ENCODE results near the gene CHCHD5.
A peak's percentile ranks its signal among the peaks of the same experiment; 100 is the strongest.

Gene CHCHD5

DNA sequence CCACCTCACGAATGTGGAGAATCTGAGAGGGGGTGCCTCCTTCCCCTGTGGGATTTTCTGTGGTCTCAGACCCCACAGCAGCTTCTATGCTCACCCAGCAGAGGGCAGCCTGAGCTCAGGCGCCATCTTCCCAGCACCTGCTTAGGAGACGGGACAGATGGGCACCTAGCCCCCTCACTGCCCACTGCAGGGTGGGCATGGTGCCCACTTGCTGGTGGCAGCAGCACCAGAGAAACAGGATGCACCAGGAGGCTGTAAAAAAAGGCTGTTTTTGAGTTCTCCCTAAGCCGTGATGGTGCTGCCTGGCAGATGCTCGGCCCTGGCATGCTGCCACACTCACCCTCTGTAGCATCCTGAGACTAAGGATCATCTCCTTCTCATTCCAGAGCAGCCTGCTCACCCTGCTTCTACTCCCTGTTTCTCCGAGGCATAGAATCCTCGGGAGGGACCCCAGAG lies 42.2 kb downstream of the CHCHD5 start:
- peak; percentile 74 for DNase-seq

DNA sequence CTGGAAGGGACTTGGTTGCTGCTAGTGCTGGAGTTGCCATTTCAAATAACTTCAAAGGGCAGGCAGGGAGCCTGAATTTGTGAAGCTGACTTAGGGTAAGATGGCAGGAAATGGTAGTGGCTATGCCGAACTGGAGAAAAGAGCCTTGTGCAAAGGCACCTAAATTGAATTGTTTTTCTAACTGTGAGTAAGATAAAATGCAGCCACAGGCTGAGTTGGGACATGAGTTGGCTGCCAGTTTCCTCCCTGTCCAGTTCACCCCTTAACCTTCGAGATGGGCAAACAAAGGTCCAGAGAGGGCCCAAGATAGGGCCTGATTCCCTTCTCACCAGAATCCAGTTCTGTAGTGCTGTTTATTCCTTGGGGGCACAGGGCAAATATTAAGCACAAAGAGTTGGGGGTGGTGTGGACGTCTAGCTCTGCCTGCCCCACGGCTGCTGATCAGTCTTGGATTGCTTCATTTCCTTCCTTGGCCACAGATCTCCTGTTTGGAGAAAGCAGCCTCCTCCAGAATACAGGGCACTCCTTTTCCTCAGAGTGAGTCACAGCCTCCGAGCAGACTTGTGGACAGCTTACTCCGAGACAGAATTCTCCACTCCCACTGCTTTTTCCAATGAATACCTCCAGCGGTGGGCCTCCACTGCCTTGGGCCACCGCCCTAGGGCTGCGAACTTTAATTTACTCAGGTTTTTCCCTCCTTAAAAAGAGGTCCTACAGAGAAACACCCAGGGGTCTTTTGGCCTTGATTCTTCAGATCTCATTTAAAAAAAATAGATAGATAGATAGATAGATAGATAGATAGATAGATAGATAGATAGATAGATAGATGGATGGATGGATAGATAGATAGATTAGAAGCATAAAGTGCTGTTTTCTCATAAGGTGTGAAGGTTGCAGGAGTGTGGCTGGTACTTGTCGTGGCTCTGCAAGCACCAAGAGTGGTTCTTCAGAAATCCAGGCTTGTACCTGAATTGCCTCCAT lies 42.9 kb downstream of the CHCHD5 start:
- peak; percentile 49 for DNase-seq

- no peak for DNase-seq
Measured at GRCh38 chr2:112629224-112629623, 44.8 kb downstream of the CHCHD5 start.

- DNase-seq = no peak
Measured at GRCh38 chr2:112629823-112630222, 45.4 kb downstream of the CHCHD5 start.

DNA sequence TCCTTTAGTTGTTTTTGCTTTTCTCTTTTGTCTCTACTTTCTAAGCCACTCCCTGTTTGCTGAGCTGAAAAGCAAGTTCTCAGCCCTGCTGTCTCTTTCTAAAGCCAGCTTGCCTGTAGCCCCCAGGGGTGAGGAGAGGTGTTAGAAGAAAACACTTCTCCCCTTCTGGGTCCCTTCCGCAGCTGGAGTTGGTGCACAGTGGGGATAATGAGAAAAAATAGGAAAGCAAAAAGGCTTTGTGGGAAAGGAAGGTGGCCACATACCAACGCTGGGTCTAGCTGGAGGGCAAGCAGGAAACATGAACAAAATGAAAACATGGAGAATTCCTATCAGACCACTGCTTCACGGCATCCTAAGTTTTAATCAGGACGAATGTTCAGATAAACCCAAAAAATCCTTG lies 45.9 kb downstream of the CHCHD5 start:
- no peak for DNase-seq

GRCh38 chr2:112633708-112634107 lies 49.3 kb downstream of the CHCHD5 start:
- no peak for DNase-seq

DNA sequence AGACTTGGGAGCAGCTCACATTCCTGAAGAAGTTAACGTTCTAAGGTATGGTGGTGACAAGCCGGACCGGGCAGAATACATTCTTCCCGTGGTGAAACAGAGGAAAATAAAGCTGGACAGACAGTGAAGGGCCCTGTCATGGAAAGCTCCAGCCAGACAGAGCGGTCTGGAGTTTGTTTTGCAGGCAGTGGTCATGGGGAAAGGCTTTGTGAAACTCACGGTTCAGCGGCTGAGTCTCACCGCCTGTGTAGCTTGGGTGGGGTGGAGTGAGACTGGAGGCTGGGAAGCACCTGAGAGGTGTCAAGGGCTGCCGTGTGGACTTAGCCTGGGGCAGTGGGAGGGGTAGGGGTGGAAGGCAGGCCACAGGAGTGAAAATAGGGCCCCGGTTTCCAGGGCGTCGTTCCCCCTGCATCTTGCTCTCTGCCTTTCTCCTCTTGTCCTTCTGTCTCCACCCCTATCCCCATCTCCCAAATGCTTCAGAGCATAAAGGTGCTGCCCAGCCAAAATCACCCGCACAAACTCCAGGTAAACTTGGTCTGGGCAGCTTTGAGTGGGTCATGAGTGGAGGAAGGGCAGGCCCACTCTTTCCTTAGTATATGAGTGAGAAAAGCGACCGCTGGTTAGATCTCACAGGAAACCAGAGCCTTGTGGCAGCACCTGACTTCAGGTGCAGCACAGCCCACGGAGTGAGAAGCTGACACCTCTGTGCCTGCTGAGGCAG lies 49.9 kb downstream of the CHCHD5 start:
- peak; percentile 50 for DNase-seq

- no peak for DNase-seq
Measured at GRCh38 chr2:112634874-112635157, 50.4 kb downstream of the CHCHD5 start.

DNA sequence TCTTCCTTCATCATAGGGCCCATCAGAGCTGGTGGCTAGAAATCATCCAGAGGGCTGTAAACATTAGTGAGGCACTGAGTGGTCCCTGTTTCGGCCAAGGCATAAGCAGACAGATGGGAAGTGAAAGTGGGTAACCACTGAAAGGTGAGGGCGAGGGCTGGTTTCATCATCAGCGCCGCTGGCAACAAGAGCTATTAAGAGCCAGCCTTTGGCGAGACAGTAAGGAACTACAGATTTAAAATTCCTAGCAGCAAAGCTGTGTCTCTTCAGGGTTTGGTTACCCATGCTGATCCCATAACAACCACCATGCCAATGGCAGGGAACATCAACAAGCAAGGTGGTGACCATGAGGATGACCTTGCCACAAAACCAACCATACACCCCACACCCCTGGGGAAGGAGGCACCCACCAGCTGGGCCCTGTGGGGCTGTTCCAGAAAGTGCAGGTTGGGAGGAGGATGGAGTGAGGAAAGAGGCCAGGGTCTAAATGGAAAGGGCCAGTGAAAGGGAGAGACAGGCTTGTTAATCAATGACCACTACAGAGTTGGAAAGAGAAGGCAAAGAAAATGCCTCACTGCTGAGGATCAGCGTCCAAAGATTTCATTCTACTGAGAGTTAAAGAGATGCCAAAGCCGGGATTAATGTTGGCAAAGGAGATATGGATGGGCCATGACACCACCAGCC lies 52.3 kb downstream of the CHCHD5 start:
- peak; percentile 27 for DNase-seq

- no peak for DNase-seq
Measured at GRCh38 chr2:112637289-112637660, 52.9 kb downstream of the CHCHD5 start.

Data from CD4-positive, alpha-beta T cell treated with Interleukin-17A for 1 hour (primary cell).